CD4-positive, alpha-beta T cell treated with Interleukin-12 subunit alpha and Interleukin-12 subunit beta, for 1 hour (primary cell): ENCODE measurements around the gene LRP3.
A peak's percentile ranks its signal among the peaks of the same experiment; 100 is the strongest.

Source experiments
- DNase-seq: peaks from one replicate; pipeline ENCODE4 v3.0.0-alpha.2; 2020

Gene LRP3

GRCh38 chr19:33240181-33240771 lies 46.1 kb downstream of the LRP3 start:
- DNase-seq: no peak

GRCh38 chr19:33241091-33241529 lies 47.0 kb downstream of the LRP3 start:
- DNase-seq: peak; percentile 23

GRCh38 chr19:33241530-33242101 lies 47.5 kb downstream of the LRP3 start:
- DNase-seq: peak; percentile 63

GRCh38 chr19:33242131-33242530 lies 48.0 kb downstream of the LRP3 start:
- no peak for DNase-seq

GRCh38 chr19:33242911-33243310 lies 48.8 kb downstream of the LRP3 start:
- DNase-seq: no peak

GRCh38 chr19:33245948-33246708 lies 52.0 kb downstream of the LRP3 start:
- DNase-seq: no peak

- DNase-seq: no peak
These were observed 52.7 kb downstream of the LRP3 start for GRCh38 chr19:33246709-33247440.

GRCh38 chr19:33247441-33247819 lies 53.3 kb downstream of the LRP3 start:
- DNase-seq: no peak

GRCh38 chr19:33248104-33248503 lies 54.0 kb downstream of the LRP3 start:
- no peak for DNase-seq

- no peak for DNase-seq
These were observed 54.4 kb downstream of the LRP3 start for GRCh38 chr19:33248553-33248953.

- no peak for DNase-seq
These were observed 55.0 kb downstream of the LRP3 start for GRCh38 chr19:33248954-33249613.

- no peak for DNase-seq
These were observed 55.7 kb downstream of the LRP3 start for GRCh38 chr19:33249740-33250366.

GRCh38 chr19:33250500-33250899 lies 56.4 kb downstream of the LRP3 start:
- DNase-seq: no peak

- no peak for DNase-seq
These were observed 56.9 kb downstream of the LRP3 start for GRCh38 chr19:33251076-33251475.

- DNase-seq: no peak
These were observed 57.5 kb downstream of the LRP3 start for GRCh38 chr19:33251526-33252090.

GRCh38 chr19:33252418-33252962 lies 58.4 kb downstream of the LRP3 start:
- no peak for DNase-seq

- no peak for DNase-seq
These were observed 58.8 kb downstream of the LRP3 start for GRCh38 chr19:33252971-33253370.

- no peak for DNase-seq
These were observed 60.2 kb downstream of the LRP3 start for GRCh38 chr19:33254245-33254824.

- DNase-seq: no peak
These were observed 61.7 kb downstream of the LRP3 start for GRCh38 chr19:33255781-33256180.

- DNase-seq: no peak
These were observed 62.1 kb downstream of the LRP3 start for GRCh38 chr19:33256261-33256660.

GRCh38 chr19:33257828-33258227 lies 63.7 kb downstream of the LRP3 start:
- DNase-seq: no peak
